Fibroblast of the aortic adventitia (primary cell): ENCODE results near the gene GRIK3. TPM values are rescaled to one million over a fixed set of nuclear protein-coding genes. Genes with fewer than 3 reads are reported as not detected.

Experiments used
- DNase-seq: peaks from one replicate; pipeline ENCODE4 v3.0.0-alpha.2; 2010; ENCODE audit warnings: low read depth
- H3K4me3 ChIP-seq: 2 replicates; pipeline ENCODE4 v1.5.1; 2011; ENCODE audit warnings: low read depth, mild to moderate bottlenecking, control low read depth, low read length, moderate library complexity
- total RNA-seq: library from RNA; depleted of rRNA; stranded (reverse); fragments of >200 nt; gene quantifications from 2 replicates; pipeline ENCODE4 v1.2.3, GENCODE V29; 2012; ENCODE audit warnings: low replicate concordance
- TF ChIP-seq, protein P1 (sequence below): IDR thresholded peaks from 2 replicates; pipeline ENCODE4 v1.5.1; 2011; ENCODE audit warnings: mild to moderate bottlenecking, low read length, control low read depth, inconsistent platforms; ENCODE audit not compliant: insufficient read depth

Gene GRIK3
- total RNA-seq, 1 donor: not detected

DNA sequence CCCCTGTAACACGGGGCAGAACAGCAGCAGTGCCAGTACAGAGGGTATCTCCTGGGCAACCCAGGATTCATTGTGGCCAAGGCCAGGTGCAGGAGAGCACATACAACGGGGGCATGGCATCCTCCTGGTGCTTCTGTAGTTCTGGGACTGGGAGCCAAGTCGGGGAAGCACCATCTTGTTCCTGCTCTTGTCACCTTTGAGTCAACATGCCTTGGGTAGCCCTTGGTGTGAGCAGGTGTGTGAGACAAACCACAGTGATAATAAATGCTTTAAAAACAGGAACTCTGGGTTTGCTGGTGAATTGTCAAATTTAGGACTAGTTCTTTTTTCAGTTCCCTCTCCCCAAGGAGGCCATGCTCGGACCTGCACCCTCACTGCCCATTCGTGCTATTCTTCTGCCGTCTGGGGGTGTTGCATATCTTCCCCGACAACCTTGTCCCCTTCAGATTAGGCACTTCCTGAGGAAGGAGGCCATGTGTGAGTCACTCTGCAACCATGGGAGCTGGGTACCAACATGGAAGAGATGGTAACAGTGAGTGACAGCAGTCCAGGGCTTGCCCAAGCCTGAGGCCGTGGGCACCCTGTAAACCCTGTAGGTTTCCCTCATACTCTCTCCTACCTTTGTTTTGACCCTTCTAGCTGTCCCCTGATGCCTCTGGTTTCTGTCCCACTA, 150.2 kb downstream of the GRIK3 start:
- no peak overlapping the region for H3K4me3 ChIP-seq
- no peak for DNase-seq
- TF ChIP-seq, protein P1, sequence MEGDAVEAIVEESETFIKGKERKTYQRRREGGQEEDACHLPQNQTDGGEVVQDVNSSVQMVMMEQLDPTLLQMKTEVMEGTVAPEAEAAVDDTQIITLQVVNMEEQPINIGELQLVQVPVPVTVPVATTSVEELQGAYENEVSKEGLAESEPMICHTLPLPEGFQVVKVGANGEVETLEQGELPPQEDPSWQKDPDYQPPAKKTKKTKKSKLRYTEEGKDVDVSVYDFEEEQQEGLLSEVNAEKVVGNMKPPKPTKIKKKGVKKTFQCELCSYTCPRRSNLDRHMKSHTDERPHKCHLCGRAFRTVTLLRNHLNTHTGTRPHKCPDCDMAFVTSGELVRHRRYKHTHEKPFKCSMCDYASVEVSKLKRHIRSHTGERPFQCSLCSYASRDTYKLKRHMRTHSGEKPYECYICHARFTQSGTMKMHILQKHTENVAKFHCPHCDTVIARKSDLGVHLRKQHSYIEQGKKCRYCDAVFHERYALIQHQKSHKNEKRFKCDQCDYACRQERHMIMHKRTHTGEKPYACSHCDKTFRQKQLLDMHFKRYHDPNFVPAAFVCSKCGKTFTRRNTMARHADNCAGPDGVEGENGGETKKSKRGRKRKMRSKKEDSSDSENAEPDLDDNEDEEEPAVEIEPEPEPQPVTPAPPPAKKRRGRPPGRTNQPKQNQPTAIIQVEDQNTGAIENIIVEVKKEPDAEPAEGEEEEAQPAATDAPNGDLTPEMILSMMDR: no peak

DNA sequence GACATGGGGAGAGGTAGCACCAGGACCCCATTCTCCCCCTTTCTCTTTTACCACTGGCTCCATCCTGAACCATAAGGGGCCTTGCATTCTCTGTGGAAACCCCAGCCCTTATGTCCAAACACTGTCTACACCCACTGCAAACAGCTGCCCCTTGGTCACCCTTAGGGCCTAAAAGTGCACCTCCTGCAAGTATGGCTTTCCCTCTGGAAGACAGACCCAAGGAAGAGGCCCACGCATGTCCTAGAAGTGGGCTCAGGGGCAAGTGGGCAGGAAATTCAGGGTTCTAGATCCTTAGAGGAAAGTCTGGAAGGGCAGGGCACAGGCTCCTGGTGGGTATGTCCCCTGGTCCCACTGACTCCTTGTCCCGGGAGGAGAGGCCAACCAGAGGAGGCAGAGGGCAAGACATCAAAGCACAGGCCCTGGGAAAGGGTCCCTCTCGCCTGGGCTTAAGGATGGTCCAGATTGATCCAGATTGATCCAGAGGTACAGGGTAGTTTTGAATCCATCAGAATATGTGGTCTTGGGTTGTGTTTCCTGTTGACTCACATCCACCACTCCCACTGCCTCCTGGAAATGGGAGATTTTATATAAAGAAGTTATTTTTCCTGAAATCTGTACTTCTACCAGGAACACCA, 150.9 kb downstream of the GRIK3 start:
- TF ChIP-seq, protein P1: no peak
- H3K4me3 ChIP-seq: no peak overlapping the region
- no peak for DNase-seq

DNA sequence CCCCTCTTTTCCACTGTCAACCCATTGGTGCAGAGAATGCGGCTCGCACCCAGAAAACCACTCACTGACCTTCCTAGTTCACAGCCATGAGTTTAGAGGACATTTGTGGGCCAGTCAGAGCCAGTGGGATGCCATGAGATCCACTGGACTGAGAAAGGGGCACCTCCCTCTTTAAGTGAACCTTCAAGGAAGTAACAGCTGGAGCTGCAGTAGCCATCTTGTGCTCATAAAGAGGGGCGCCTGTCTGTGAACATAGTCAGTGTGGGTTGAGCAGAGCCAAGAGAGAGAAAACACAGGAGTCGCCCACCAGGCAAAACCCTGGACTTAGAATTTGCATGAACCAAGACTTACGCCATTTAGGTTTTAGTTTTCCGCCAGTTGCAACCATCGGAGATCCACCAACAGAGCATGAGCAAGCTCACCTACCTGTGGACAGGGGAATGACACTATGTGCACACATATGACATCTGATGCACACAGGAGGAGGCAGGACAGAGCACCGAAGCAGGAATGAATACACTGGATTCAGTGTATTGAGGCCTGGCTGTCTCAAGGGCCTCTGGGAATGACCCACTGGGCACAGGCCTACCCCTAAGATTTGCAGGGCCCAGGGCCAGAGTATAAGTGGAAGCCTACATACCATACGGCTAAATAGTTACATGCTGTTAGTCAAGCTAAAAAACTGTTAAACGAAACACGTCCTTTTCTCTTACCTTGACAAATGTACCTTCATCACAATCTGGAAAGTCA, 151.6 kb downstream of the GRIK3 start:
- DNase-seq: no peak
- TF ChIP-seq, protein P1: no peak
- no peak overlapping the region for H3K4me3 ChIP-seq

DNA sequence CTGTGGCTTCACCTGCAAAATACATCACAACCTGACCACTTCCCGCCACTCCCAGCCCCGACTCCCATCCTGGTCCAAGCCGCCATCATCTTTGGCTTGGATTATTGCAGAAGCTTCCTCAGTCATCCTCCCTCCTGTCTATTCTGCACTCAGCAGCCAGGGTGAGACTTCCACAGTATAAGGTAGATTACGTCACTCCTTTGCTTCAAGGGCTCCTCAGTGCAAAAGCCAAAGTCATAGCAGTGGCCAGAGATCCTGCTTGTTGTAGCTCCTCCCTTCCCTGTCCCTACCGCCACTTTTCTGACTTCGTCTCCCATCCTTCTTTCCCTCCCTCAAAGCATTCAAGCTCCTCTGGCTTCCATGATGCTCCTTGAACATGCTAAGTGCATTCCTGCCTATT, 152.8 kb downstream of the GRIK3 start:
- H3K4me3 ChIP-seq: no peak overlapping the region
- TF ChIP-seq, protein P1: no peak
- no peak for DNase-seq

DNA sequence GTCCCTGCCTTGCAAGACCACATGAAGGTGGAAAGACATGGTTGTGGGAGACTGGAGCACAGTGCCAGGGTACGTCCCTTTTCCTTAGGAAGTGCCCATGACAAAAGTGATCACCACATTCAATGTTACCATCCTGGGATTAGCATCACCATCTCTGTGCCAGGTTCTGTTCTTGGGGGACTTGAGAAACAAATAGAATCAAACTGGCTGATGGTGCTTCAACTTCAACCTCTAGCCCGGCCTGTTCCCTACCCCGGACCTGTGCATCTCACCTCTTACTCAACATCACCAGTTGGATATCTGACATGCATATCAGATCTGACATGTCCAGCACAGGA, 153.3 kb downstream of the GRIK3 start:
- H3K4me3 ChIP-seq: no peak overlapping the region
- no peak for DNase-seq
- TF ChIP-seq, protein P1: no peak

DNA sequence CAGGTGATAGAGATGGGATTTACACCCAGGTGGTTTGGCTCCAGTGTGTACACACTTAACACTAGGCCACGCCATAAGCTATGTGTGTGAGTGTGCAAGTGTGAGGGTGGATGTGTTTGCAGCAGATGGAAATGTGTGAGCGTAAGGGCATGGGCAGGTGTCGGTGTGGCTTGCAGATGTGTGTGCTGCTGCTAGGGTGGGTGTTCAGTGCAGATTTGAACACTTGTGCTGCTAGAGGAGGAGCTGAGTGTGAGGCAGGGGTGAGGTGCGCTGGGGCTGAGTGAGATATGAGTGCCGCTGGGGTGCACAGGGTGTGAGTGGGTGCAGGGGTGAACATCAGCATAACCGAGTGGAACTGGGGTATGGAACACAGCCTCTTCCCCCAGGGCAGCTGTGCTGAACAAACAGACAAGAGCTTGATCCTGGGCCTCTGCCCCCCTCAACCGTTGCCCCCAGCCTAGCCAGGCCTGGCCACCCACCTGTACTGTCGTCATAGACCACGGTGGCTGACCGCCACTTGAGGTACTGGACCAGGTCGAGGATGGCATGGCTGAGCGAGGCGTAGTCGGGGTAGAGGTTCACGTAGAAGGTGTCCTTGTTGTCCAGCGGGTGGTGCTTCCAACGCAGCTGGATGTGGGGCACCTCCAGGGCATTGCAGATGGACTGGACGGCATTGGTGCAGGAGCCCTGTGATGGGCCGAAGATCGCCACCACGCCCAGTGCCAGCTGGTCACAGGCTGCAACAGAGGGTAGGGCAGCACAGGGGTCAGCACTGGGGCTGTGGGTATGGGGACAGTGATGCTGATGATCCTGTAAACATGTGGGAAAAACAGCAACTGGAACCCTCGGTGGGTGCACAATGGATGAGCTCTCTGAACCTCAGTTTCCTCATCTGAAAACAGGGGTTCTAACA, 153.9 kb downstream of the GRIK3 start:
- TF ChIP-seq, protein P1: no peak
- H3K4me3 ChIP-seq: no peak overlapping the region
- no peak for DNase-seq
